ENCODE results near the gene ZKSCAN7. TPM values are rescaled to one million over a fixed set of nuclear protein-coding genes. Genes with fewer than 3 reads are reported as not detected.

The ZKSCAN7 gene
- total RNA-seq: 6.8 and 9.2 TPM in 2 replicates

- Mint-ChIP-seq H3K4me1 (peaks cover 20% of the 10 kb centered on the region), H3K27ac (peak within 1 kb of the TSS; percentile 87), H3K36me3 (ENCODE audit: low read depth) (peaks cover 34% of the 10 kb centered on the region), H3K9me3 (peaks cover 2% of the 10 kb centered on the region), H3K27me3 (peaks cover 7% of the 10 kb centered on the region), H3K4me3 (peak within 1 kb of the TSS; percentile 94)
- ATAC-seq (ENCODE audit: low read depth) (peak; percentile 86), DNase-seq (peak; percentile 56)
- no peak for TF ChIP-seq CTCF (IDR thresholded peaks at IDR 0.05)
- ChIA-PET CTCF (interaction anchor here (0.5 to 0.8 kb wide), 2 partner anchors 45 to 213 kb away, joined by 3 to 4 read pairs; no protein-coding TSS in a partner anchor), POLR2A (interaction anchor here (0.7 to 2.1 kb wide), 6 partner anchors 30 to 421 kb away, joined by 3 to 11 read pairs (median 4); partner anchors contain the start of genes EXOSC7, ZDHHC3, ZNF445 and ZNF660)
- intact Hi-C loops (cut with micrococcal nuclease): loop anchor here (1.0 to 10.0 kb wide), 6 partner anchors 30 to 307 kb away; partner anchors contain the start of genes KIAA1143, KIF15, TMEM42 and ZNF501
Measured at GRCh38 chr3:44554626-44555592, at the start of gene ZKSCAN7. Gene ZKSCAN7, plus strand, starts transcription at chr3:44555193. Its CDS starts 1,855 bp downstream, at chr3:44557048.

GRCh38 chr3:44506556-44506955 is 48.4 kb upstream of the ZKSCAN7 start:
- no peak for ATAC-seq (ENCODE audit: low read depth)
- Mint-ChIP-seq H3K36me3 (ENCODE audit: low read depth) (peaks cover 43% of the 10 kb centered on the region), H3K4me1 (peaks cover 37% of the 10 kb centered on the region), H3K27me3 (no peaks in the 10 kb centered on the region), H3K27ac (no peak overlapping the region), H3K4me3 (no peak overlapping the region), H3K9me3 (peaks cover 11% of the 10 kb centered on the region)
- TF ChIP-seq CTCF (IDR thresholded peaks at IDR 0.05): no peak
- ChIA-PET POLR2A (interaction anchor here (1.0 kb wide), 1 partner anchor 168 kb away, joined by 4 read pairs; the partner anchor contains the start of gene TCAIM), CTCF (no interaction called here)
- no peak for DNase-seq
- intact Hi-C loops (cut with micrococcal nuclease): no loop called here

- CTCF ChIA-PET: no interaction called here
- DNase-seq (no peak), ATAC-seq (ENCODE audit: low read depth) (no peak)
- no peak for TF ChIP-seq CTCF (IDR thresholded peaks at IDR 0.05)
- Mint-ChIP-seq H3K9me3 (peaks cover 7% of the 10 kb centered on the region), H3K4me1 (peaks cover 39% of the 10 kb centered on the region), H3K27me3 (no peaks in the 10 kb centered on the region), H3K36me3 (ENCODE audit: low read depth) (peaks cover 39% of the 10 kb centered on the region), H3K4me3 (no peak overlapping the region), H3K27ac (no peak overlapping the region)
- intact Hi-C loops (cut with micrococcal nuclease): no loop called here
- POLR2A ChIA-PET: interaction anchor here (1.0 kb wide), 1 partner anchor 169 kb away, joined by 4 read pairs; the partner anchor contains the start of gene TCAIM
Measured at GRCh38 chr3:44506961-44507360, 48.0 kb upstream of the ZKSCAN7 start.

GRCh38 chr3:44509393-44509921 is 45.5 kb upstream of the ZKSCAN7 start:
- DNase-seq (no peak), ATAC-seq (ENCODE audit: low read depth) (no peak)
- no peak for TF ChIP-seq CTCF (IDR thresholded peaks at IDR 0.05)
- no peaks in the 10 kb centered on the region for H3K27me3 Mint-ChIP-seq
- POLR2A ChIA-PET: interaction anchor here (2.1 kb wide), 1 partner anchor 31 kb away, joined by 13 read pairs; the partner anchor contains the start of gene ZNF445
- peaks cover 23% of the 10 kb centered on the region for H3K36me3 Mint-ChIP-seq (ENCODE audit: low read depth)
- CTCF ChIA-PET: no interaction called here
- peak overlapping the region; percentile 95 for H3K4me3 Mint-ChIP-seq
- H3K9me3 Mint-ChIP-seq: peaks cover 2% of the 10 kb centered on the region
- peaks cover 40% of the 10 kb centered on the region for H3K4me1 Mint-ChIP-seq
- peak overlapping the region; percentile 92 for H3K27ac Mint-ChIP-seq
- intact Hi-C loops (cut with micrococcal nuclease): no loop called here

All from activated B cell treated with CpG ODN at 0.5 μM for 24 hours (primary cell).